ENCODE measurements around the gene CHIC2.

GRCh38 chr4:54073271-54073880, 9.0 kb upstream of the CHIC2 start:
- TF ChIP-seq CTCF (IDR thresholded peaks at IDR 0.05; ENCODE audit: control extremely low read depth in 1 of 3, insufficient read depth in 1 of 3, low read depth in 1 of 3, low read length in 3 of 3) (no peak), USF2 (IDR thresholded peaks at IDR 0.05; ENCODE audit: low read length) (no peak), BACH1 (IDR thresholded peaks at IDR 0.05; ENCODE audit: low read length) (no peak)

Measured in H1 (cell line).